ENCODE measurements around the gene DPH6.
A peak's percentile ranks its signal among the peaks of the same experiment; 100 is the strongest.

DPH6 gene

DNA sequence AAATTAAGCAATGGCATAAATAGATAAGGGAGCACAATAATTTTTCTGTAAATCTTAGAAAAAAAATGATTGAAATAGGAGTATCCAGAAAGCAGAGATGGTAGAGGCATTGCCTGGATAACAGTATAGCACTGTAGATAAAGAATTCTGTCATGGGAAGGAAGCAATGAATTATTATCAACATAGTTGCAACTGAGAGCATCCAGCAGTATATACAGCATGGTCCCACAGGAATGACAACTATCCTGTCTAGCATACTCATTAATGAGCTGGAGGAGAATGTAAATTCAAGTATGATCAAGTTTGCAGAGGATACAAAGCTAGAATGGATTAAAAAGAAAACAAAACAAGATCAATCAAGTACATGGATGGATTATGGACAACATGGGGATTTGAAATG is 90.8 kb downstream of the DPH6 start:
- Histone ChIP-seq H3K4me3 (ENCODE audit: low read depth, low read length) (no peak overlapping the region), H3K27me3 (replicated peaks) (no peaks in the 10 kb centered on the region), H3K27ac (no peak overlapping the region), H3K36me3 (replicated peaks) (no peaks in the 10 kb centered on the region)
- in situ Hi-C loops (cut with HindIII; ENCODE audit: low pct_ligation_motif_present, low sequenced_read_pairs) = no loop called here
- TF ChIP-seq, protein P1, sequence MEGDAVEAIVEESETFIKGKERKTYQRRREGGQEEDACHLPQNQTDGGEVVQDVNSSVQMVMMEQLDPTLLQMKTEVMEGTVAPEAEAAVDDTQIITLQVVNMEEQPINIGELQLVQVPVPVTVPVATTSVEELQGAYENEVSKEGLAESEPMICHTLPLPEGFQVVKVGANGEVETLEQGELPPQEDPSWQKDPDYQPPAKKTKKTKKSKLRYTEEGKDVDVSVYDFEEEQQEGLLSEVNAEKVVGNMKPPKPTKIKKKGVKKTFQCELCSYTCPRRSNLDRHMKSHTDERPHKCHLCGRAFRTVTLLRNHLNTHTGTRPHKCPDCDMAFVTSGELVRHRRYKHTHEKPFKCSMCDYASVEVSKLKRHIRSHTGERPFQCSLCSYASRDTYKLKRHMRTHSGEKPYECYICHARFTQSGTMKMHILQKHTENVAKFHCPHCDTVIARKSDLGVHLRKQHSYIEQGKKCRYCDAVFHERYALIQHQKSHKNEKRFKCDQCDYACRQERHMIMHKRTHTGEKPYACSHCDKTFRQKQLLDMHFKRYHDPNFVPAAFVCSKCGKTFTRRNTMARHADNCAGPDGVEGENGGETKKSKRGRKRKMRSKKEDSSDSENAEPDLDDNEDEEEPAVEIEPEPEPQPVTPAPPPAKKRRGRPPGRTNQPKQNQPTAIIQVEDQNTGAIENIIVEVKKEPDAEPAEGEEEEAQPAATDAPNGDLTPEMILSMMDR (IDR thresholded peaks at IDR 0.05; ENCODE audit: low read depth, low read length, missing control alignments) = no peak
- no peak for DNase-seq

DNA sequence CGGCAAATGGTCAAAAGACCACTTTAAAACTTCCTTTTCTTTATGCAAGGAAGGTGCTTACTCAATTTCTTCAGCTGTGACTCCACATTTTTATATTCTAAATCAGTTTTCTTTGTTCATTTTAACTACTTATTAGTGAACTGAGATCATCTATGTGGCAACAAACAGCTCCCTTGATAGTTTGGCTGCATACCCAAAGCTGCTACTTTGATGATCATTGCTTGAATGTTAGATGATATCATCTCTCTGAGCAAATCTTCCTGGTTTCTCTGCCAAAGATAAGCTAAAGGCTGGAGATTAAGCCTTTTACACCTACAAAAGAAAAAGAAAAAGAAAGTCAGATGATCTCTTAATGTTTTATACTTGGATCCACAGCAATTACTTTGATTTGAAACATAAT is 95.5 kb downstream of the DPH6 start:
- no peak overlapping the region for H3K4me3 ChIP-seq (ENCODE audit: low read depth, low read length)
- no peaks in the 10 kb centered on the region for H3K36me3 ChIP-seq (replicated peaks)
- no peaks in the 10 kb centered on the region for H3K27me3 ChIP-seq (replicated peaks)
- H3K27ac ChIP-seq = no peak overlapping the region
- in situ Hi-C loops (cut with HindIII; ENCODE audit: low pct_ligation_motif_present, low sequenced_read_pairs) = no loop called here
- DNase-seq = peak; percentile 41
- TF ChIP-seq, protein P1 (IDR thresholded peaks at IDR 0.05; ENCODE audit: low read depth, low read length, missing control alignments) = no peak

DNA sequence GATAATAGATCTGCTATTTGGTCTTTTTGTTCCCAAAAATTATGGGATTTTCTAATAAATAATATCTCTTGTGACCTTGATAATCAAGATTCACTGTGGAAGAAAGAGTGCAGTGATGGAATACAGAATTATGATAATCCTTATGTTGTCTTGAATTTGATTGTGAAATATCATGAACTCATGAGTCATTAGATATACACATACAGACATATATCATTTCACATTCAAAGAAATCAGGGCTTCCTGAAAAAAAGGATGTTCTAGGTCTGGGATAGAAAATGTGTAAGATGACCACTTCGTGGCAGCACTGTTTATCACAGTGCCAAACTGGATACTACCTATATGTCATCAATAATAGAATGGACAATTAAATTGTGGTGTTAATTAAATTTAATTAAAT is 97.7 kb downstream of the DPH6 start:
- H3K36me3 ChIP-seq (replicated peaks) = no peaks in the 10 kb centered on the region
- in situ Hi-C loops (cut with HindIII; ENCODE audit: low pct_ligation_motif_present, low sequenced_read_pairs) = no loop called here
- DNase-seq = no peak
- H3K27me3 ChIP-seq (replicated peaks) = no peaks in the 10 kb centered on the region
- TF ChIP-seq, protein P1 (IDR thresholded peaks at IDR 0.05; ENCODE audit: low read depth, low read length, missing control alignments) = peak; percentile 20
- no peak overlapping the region for H3K4me3 ChIP-seq (ENCODE audit: low read depth, low read length)
- no peak overlapping the region for H3K27ac ChIP-seq

DNA sequence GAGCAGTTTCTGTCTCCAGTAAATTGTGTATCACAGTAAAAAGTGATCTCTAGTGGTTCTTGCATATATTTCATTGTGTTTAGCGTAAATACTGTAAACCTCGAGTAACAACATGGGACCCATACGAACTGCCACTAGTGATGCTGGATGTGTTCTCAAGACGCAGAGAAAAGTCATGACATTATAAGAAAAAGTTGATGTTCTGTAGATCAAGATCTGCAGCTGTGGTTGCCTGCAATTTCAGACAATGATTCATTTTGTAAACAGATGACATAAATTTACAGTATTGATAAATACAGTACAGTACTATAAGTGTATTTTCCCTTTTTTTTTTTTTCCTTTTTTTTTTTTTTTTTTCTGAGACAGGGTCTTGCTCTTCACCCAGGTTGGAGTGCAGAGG is 100.1 kb downstream of the DPH6 start:
- Histone ChIP-seq H3K4me3 (ENCODE audit: low read depth, low read length) (no peak overlapping the region), H3K36me3 (replicated peaks) (no peaks in the 10 kb centered on the region), H3K27ac (peak overlapping the region; percentile 46), H3K27me3 (replicated peaks) (no peaks in the 10 kb centered on the region)
- DNase-seq = peak; percentile 70
- in situ Hi-C loops (cut with HindIII; ENCODE audit: low pct_ligation_motif_present, low sequenced_read_pairs) = no loop called here
- TF ChIP-seq, protein P1 (IDR thresholded peaks at IDR 0.05; ENCODE audit: low read depth, low read length, missing control alignments) = no peak

DNA sequence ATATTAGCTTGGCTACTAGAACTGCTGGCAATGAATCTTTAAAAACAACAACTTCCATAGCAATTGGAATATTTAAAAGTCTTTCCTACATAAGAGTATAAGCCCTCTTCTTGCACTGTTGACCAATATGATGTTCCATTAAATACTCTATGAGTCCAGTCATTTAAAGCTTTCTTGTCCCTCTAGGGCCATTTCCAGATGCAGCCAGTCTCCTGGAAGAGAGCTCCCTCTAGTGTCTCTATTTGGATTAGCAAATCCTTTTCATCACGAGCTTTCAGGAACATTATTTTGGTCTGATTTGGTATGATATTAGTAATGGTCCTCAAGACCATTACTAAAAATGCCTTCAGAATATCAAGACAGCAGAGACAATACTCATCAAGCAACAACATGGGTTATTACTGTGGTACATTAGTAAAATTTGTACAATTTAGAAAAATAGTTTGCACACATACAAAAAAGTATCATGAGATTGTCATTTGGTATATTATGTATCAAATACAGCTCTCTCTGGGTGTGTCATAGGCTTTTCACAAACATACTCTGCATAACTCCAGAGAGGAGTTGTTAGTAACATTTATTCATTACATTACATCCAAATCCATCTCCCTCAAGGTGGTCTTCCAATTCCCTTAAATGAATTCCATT is 101.3 kb downstream of the DPH6 start:
- in situ Hi-C loops (cut with HindIII; ENCODE audit: low pct_ligation_motif_present, low sequenced_read_pairs) = no loop called here
- no peak overlapping the region for H3K27ac ChIP-seq
- no peaks in the 10 kb centered on the region for H3K27me3 ChIP-seq (replicated peaks)
- no peak overlapping the region for H3K4me3 ChIP-seq (ENCODE audit: low read depth, low read length)
- TF ChIP-seq, protein P1 (IDR thresholded peaks at IDR 0.05; ENCODE audit: low read depth, low read length, missing control alignments) = peak; percentile 80
- peak; percentile 47 for DNase-seq
- no peaks in the 10 kb centered on the region for H3K36me3 ChIP-seq (replicated peaks)

DNA sequence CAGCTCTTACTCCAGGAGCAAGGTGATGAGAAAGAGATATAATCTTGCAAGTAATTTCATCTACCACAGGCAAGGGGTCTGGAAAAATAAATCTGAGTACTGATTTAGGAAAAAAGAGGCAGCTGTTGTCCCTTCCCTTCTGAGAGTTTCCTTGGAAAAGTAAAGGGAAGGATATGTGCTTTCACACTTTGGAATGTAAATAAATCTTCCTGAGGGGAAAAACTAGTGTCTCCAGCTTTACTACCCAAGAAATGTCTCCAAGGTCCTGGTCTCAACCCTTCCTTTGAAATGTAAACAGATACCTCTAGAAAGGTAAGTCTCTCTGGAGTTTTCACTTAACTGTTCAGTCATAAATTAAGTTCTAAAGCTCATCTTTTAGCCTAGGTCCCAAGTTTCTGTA is 102.6 kb downstream of the DPH6 start:
- Histone ChIP-seq H3K27ac (no peak overlapping the region), H3K36me3 (replicated peaks) (no peaks in the 10 kb centered on the region), H3K27me3 (replicated peaks) (no peaks in the 10 kb centered on the region), H3K4me3 (ENCODE audit: low read depth, low read length) (no peak overlapping the region)
- in situ Hi-C loops (cut with HindIII; ENCODE audit: low pct_ligation_motif_present, low sequenced_read_pairs) = no loop called here
- no peak for DNase-seq
- TF ChIP-seq, protein P1 (IDR thresholded peaks at IDR 0.05; ENCODE audit: low read depth, low read length, missing control alignments) = no peak
